H9 (cell line): ENCODE data around the gene HTT-AS. TPM values are rescaled to one million over a fixed set of nuclear protein-coding genes. Genes with fewer than 3 reads are reported as not detected.

Source experiments
- DNase-seq: peaks from one replicate; pipeline ENCODE4 v3.0.0-alpha.2; 2017
- H2AFZ ChIP-seq: one replicate; pipeline ENCODE4 v1.6.1; 2013; ENCODE audit warnings: mild to moderate bottlenecking, low read length, control low read depth, moderate library complexity
- H2AK5ac ChIP-seq: 2 replicates; pipeline ENCODE4 v1.6.1; 2013; ENCODE audit warnings: low read length, control low read depth, mixed read lengths; ENCODE audit not compliant: insufficient read length
- H2BK120ac ChIP-seq: one replicate; pipeline ENCODE4 v1.6.1; 2013; ENCODE audit warnings: low read depth, mild to moderate bottlenecking, low read length, control low read depth, inconsistent platforms; ENCODE audit not compliant: poor library complexity, severe bottlenecking
- H2BK12ac ChIP-seq: 2 replicates; pipeline ENCODE4 v1.6.1; 2013; ENCODE audit warnings: low read length, control low read depth, mixed read lengths, low read depth; ENCODE audit not compliant: insufficient read length
- H2BK15ac ChIP-seq: 2 replicates; pipeline ENCODE4 v1.6.1; 2013; ENCODE audit warnings: low read depth, low read length, control low read depth
- H2BK20ac ChIP-seq: one replicate; pipeline ENCODE4 v1.6.1; 2013; ENCODE audit warnings: low read depth, mild to moderate bottlenecking, low read length, control low read depth, inconsistent platforms; ENCODE audit not compliant: poor library complexity, severe bottlenecking
- H2BK5ac ChIP-seq: 2 replicates; pipeline ENCODE4 v1.6.1; 2013; ENCODE audit warnings: low read length, control low read depth, mixed read lengths; ENCODE audit not compliant: insufficient read length
- H3K14ac ChIP-seq: 2 replicates; pipeline ENCODE4 v1.6.1; 2013; ENCODE audit warnings: low read length, control low read depth; ENCODE audit not compliant: insufficient read depth
- H3K18ac ChIP-seq: 2 replicates; pipeline ENCODE4 v1.6.1; 2013; ENCODE audit warnings: low read depth, mild to moderate bottlenecking, mixed read lengths, low read length, control low read depth; ENCODE audit not compliant: insufficient read length
- H3K23ac ChIP-seq: 2 replicates; pipeline ENCODE4 v1.6.1; 2013; ENCODE audit warnings: low read length, control low read depth, mixed read lengths, low read depth; ENCODE audit not compliant: insufficient read length
- H3K23me2 ChIP-seq: 2 replicates; pipeline ENCODE4 v1.6.1; 2013; ENCODE audit warnings: low read depth, mild to moderate bottlenecking, mixed read lengths, low read length, control low read depth; ENCODE audit not compliant: insufficient read length, poor library complexity, severe bottlenecking
- H3K27ac ChIP-seq: 2 replicates; pipeline ENCODE4 v1.5.1; 2013; ENCODE audit warnings: low read length, control low read depth, mixed read lengths, low read depth; ENCODE audit not compliant: insufficient read length
- H3K27me3 ChIP-seq: 2 replicates; pipeline ENCODE4 v1.6.1; 2013; ENCODE audit warnings: low read length, control low read depth, inconsistent platforms; ENCODE audit not compliant: insufficient read depth
- H3K4ac ChIP-seq: 2 replicates; pipeline ENCODE4 v1.6.1; 2013; ENCODE audit warnings: low read depth, mild to moderate bottlenecking, control low read depth, inconsistent platforms, low read length, moderate library complexity
- H3K4me1 ChIP-seq: 2 replicates; pipeline ENCODE4 v1.6.1; 2013; ENCODE audit warnings: low read length, control low read depth, inconsistent platforms; ENCODE audit not compliant: insufficient read depth
- H3K4me2 ChIP-seq: 2 replicates; pipeline ENCODE4 v1.6.1; 2013; ENCODE audit warnings: low read length, control low read depth, mixed read lengths; ENCODE audit not compliant: insufficient read length, insufficient read depth
- H3K56ac ChIP-seq: 2 replicates; pipeline ENCODE4 v1.6.1; 2013; ENCODE audit warnings: low read depth, mild to moderate bottlenecking, mixed read lengths, low read length, control low read depth; ENCODE audit not compliant: insufficient read length
- H3K79me1 ChIP-seq: 2 replicates; pipeline ENCODE4 v1.6.1; 2013; ENCODE audit warnings: low read depth, mild to moderate bottlenecking, moderate library complexity, low read length, control low read depth, inconsistent platforms; ENCODE audit not compliant: insufficient read depth, poor library complexity, severe bottlenecking
- H3K79me2 ChIP-seq: 2 replicates; pipeline ENCODE4 v1.6.1; 2013; ENCODE audit warnings: low read length, control low read depth, inconsistent platforms; ENCODE audit not compliant: insufficient read depth
- H3K9ac ChIP-seq: 2 replicates; pipeline ENCODE4 v1.6.1; 2013; ENCODE audit warnings: low read length, control low read depth, mixed read lengths; ENCODE audit not compliant: insufficient read length; ENCODE audit errors: extremely low read depth
- H3K9me3 ChIP-seq: one replicate; pipeline ENCODE4 v1.6.1; 2013; ENCODE audit warnings: low read depth, low read length, inconsistent platforms; ENCODE audit not compliant: control insufficient read depth
- H3T11ph ChIP-seq: one replicate; pipeline ENCODE4 v1.6.1; 2013; ENCODE audit warnings: mild to moderate bottlenecking, low read length, control low read depth, inconsistent platforms
- H4K20me1 ChIP-seq: one replicate; pipeline ENCODE4 v1.6.1; 2013; ENCODE audit not compliant: control insufficient read depth, insufficient read length, insufficient read depth
- H4K5ac ChIP-seq: 2 replicates; pipeline ENCODE4 v1.6.1; 2013; ENCODE audit warnings: low read depth, mild to moderate bottlenecking, mixed read lengths, low read length, control low read depth; ENCODE audit not compliant: insufficient read length
- H4K8ac ChIP-seq: replicated peaks from 2 replicates; pipeline ENCODE4 v1.6.1; 2013; ENCODE audit warnings: low read length, control low read depth, mixed read lengths, low read depth; ENCODE audit not compliant: insufficient read length
- H4K91ac ChIP-seq: 2 replicates; pipeline ENCODE4 v1.6.1; 2013; ENCODE audit warnings: low read depth, mild to moderate bottlenecking, moderate library complexity, mixed read lengths, low read length, control low read depth; ENCODE audit not compliant: insufficient read length
- H3K27ac Mint-ChIP-seq, 3 experiments: 2 replicates in 2 of 3; 3 replicates in 1 of 3; pipeline ENCODE4 v1.8.0; 2020 to 2021; ENCODE audit warnings: mixed read lengths in 3 of 3, mild to moderate bottlenecking in 1 of 3, moderate library complexity in 1 of 3
- H3K27me3 Mint-ChIP-seq: 2 replicates; pipeline ENCODE4 v1.8.0; 2021; ENCODE audit warnings: low read depth, mild to moderate bottlenecking, moderate library complexity, mixed read lengths
- H3K36me3 Mint-ChIP-seq, 3 experiments: 2 replicates in 2 of 3; 3 replicates in 1 of 3; pipeline ENCODE4 v1.8.0; 2020 to 2021; ENCODE audit warnings: low read depth in 3 of 3, mixed read lengths in 3 of 3; ENCODE audit not compliant: insufficient read depth in 1 of 3
- H3K4me1 Mint-ChIP-seq, 2 experiments: 2 replicates each; pipeline ENCODE4 v1.8.0; 2020; ENCODE audit warnings: mixed read lengths in 2 of 2
- H3K4me3 Mint-ChIP-seq, 2 experiments: 2 replicates in 1 of 2; 3 replicates in 1 of 2; pipeline ENCODE4 v1.8.0; 2020 to 2021; ENCODE audit warnings: mild to moderate bottlenecking in 2 of 2, mixed read lengths in 2 of 2, moderate library complexity in 1 of 2
- H3K9me3 Mint-ChIP-seq, 2 experiments: 2 replicates in 1 of 2; 3 replicates in 1 of 2; pipeline ENCODE4 v1.8.0; 2020; ENCODE audit warnings: mild to moderate bottlenecking in 2 of 2, mixed read lengths in 2 of 2, moderate library complexity in 1 of 2
- CTCF ChIP-seq: fragments of 200-600 bp; sonication (generic); conservative IDR thresholded peaks from 3 replicates; pipeline ENCODE4 v1.8.0; 2021; ENCODE audit warnings: antibody characterized with exemption, mild to moderate bottlenecking
- WGBS: extraction: QIAGEN DNeasy Blood & Tissue Kit; methylation state at CpG from one replicate; pipeline ENCODE4 v1.1.7; 2013; ENCODE audit warnings: missing lambda C conversion rate, low lambda C conversion rate, mixed read lengths; ENCODE audit not compliant: insufficient read length; ENCODE audit errors: extremely low coverage; 5-methylcytosine and 5-hydroxymethylcytosine counted together
- total RNA-seq: library from RNA; stranded (reverse); gene quantifications from 2 replicates; pipeline ENCODE4 v1.2.1, GENCODE V29; 2021

Gene HTT-AS
- total RNA-seq, 1 experiment from 2014 or later = not detected

GRCh38 chr4:3046623-3047022 lies 27.7 kb downstream of the HTT-AS start:
- no peak for TF ChIP-seq CTCF
- no CpG with 5 or more reads among the region's 4 CpGs for WGBS

More at GRCh38 chr4:3046623-3047022, 27.7 kb downstream of the HTT-AS start:
- Histone ChIP-seq H4K8ac (no peak overlapping the region), H3K4ac (no peak overlapping the region), H3K9ac (no peak overlapping the region), H4K20me1 (no peaks in the 10 kb centered on the region), H3K79me2 (no peaks in the 10 kb centered on the region), H3K14ac (no peak overlapping the region), H2BK20ac (no peak overlapping the region), H2AFZ (no peak overlapping the region), H3K23ac (no peak overlapping the region), H3K4me2 (no peak overlapping the region), H3K27ac (no peak overlapping the region), H2BK5ac (no peak overlapping the region), H3K4me1 (no peaks in the 10 kb centered on the region; the same call in 1 of the 2 replicates), H2AK5ac (no peak overlapping the region), H4K91ac (no peak overlapping the region), H3K18ac (no peak overlapping the region), H2BK12ac (no peak overlapping the region), H3K79me1 (no peaks in the 10 kb centered on the region), H2BK15ac (no peak overlapping the region), H3K23me2 (no peaks in the 10 kb centered on the region), H2BK120ac (no peak overlapping the region), H3K56ac (no peak overlapping the region), H4K5ac (no peak overlapping the region), H3K27me3 (no peaks in the 10 kb centered on the region), H3T11ph (no peak overlapping the region), H3K9me3 (no peaks in the 10 kb centered on the region)
- no peak overlapping the region for H3K27ac Mint-ChIP-seq
- no peaks in the 10 kb centered on the region for H3K27me3 Mint-ChIP-seq
- H3K4me3 Mint-ChIP-seq = no peak overlapping the region
- H3K4me1 Mint-ChIP-seq = peaks cover 21 to 22% of the 10 kb centered on the region in 2 experiments
- no peak for DNase-seq
- peaks cover 0 to 2% of the 10 kb centered on the region in 2 experiments; a peak in 3 of 5 replicates for H3K9me3 Mint-ChIP-seq
- H3K36me3 Mint-ChIP-seq = no peaks in the 10 kb centered on the region; a peak in 1 of 7 replicates
